Left lung (tissue), 10 donors: ENCODE results near the gene MSMO1. TPM values are rescaled to one million over a fixed set of nuclear protein-coding genes. Genes with fewer than 3 reads are reported as not detected.

Experiments
- ATAC-seq: fragments of 200-7000 bp; cut with Tn5 transposase; one replicate; pipeline ENCODE4 v1.9.1; 2020; ENCODE audit warnings: moderate library complexity
- DNase-seq, 4 donors: peaks; one replicate each; pipeline ENCODE4 v3.0.0-alpha.2; 2013 to 2020
- H3K27ac ChIP-seq, 2 donors: fragments of 200-600 bp; sonication (generic) in 1 of 2; one replicate each; pipeline versions ENCODE4 v1.5.0 to v1.8.0; 2020 to 2021
- H3K27me3 ChIP-seq, 2 donors: fragments of 200-600 bp; sonication (generic) in 1 of 2; one replicate each; pipeline versions ENCODE4 v1.5.0 to v1.8.0; 2020 to 2021
- H3K36me3 ChIP-seq, 2 donors: fragments of 200-600 bp; sonication (generic) in 1 of 2; one replicate each; pipeline versions ENCODE4 v1.5.0 to v1.8.0; 2020 to 2021
- H3K4me1 ChIP-seq, 2 donors: fragments of 200-600 bp; one replicate each; pipeline ENCODE4 v1.8.0; 2021
- H3K4me3 ChIP-seq, 2 donors: fragments of 200-600 bp; sonication (generic) in 1 of 2; one replicate each; pipeline versions ENCODE4 v1.5.0 to v1.8.0; 2020 to 2021; ENCODE audit warnings: mild to moderate bottlenecking in 1 of 2
- H3K9me3 ChIP-seq, 2 donors: fragments of 200-600 bp; sonication (generic) in 1 of 2; one replicate each; pipeline versions ENCODE4 v1.5.0 to v1.8.0; 2020 to 2021
- intact Hi-C, 2 donors: fragments of 100-400 bp; cut with DNase I; formaldehyde crosslinking; loops; one replicate each; pipeline versions ENCODE4 v1.11.2 to v1.14.2; 2022
- polyA plus RNA-seq, 6 donors: library from polyadenylated mRNA; unstranded; fragments of 120-200 nt; gene quantifications; one replicate each; pipeline ENCODE4 v1.2.1, GENCODE V29; 2013; ENCODE audit not compliant: insufficient read length in 6 of 6
- total RNA-seq, 2 donors: library from RNA; stranded (reverse); fragmentation: NEBNext Ultra II Directional; extraction: Animal tissue kit (Norgen Biotek cat#: 25700); gene quantifications; one replicate each; pipeline ENCODE4 v1.2.1, GENCODE V29; 2021
- TF ChIP-seq, protein P1 (sequence below), 2 donors: fragments of 200-600 bp; sonication (generic) in 1 of 2; IDR thresholded peaks; one replicate each; pipeline versions ENCODE4 v1.5.0 to v1.8.0; 2021; ENCODE audit warnings: antibody characterized with exemption in 2 of 2
- donor health status: DM: no; HTN: yes; CAD: no.
- donor health status: DM: no; HTN: no; CAD: no.

The MSMO1 gene
- total and polyA plus RNA-seq, 8 donors: 26.0 to 270 (median 34.4) TPM

DNA sequence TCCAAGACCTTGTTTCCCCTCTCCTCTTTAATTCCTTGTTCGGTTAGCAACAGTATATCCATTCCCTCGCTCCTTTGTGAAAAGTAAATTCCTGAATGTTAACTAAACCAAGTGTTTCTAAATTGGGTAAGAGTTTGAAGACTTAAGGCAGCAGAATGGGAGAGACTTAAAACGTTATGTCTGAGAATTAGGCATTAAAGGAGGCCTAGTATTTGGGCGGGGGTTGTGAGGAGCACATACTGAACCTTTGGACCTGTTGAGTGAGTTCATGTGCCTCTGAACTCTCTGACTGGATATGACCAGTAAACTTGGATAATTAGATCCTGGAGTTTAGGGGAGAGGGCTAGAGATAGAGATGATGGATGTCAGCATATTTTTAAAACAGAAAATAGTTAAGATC is 1.2 kb downstream of the MSMO1 start:
- Histone ChIP-seq H3K27me3 (no peaks in the 10 kb centered on the region), H3K9me3 (no peaks in the 10 kb centered on the region), H3K27ac (peak overlapping the region; percentile 87 to 88), H3K4me3 (peak overlapping the region; percentile 82 to 85), H3K36me3 (peaks cover 0 to 23% of the 10 kb centered on the region in 2 donors), H3K4me1 (peaks cover 0 to 53% of the 10 kb centered on the region in 2 donors)
- ATAC-seq (no peak), DNase-seq (no peak)
- intact Hi-C loops: no loop called here
- TF ChIP-seq, protein P1, sequence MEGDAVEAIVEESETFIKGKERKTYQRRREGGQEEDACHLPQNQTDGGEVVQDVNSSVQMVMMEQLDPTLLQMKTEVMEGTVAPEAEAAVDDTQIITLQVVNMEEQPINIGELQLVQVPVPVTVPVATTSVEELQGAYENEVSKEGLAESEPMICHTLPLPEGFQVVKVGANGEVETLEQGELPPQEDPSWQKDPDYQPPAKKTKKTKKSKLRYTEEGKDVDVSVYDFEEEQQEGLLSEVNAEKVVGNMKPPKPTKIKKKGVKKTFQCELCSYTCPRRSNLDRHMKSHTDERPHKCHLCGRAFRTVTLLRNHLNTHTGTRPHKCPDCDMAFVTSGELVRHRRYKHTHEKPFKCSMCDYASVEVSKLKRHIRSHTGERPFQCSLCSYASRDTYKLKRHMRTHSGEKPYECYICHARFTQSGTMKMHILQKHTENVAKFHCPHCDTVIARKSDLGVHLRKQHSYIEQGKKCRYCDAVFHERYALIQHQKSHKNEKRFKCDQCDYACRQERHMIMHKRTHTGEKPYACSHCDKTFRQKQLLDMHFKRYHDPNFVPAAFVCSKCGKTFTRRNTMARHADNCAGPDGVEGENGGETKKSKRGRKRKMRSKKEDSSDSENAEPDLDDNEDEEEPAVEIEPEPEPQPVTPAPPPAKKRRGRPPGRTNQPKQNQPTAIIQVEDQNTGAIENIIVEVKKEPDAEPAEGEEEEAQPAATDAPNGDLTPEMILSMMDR (IDR thresholded peaks at IDR 0.05): no peak

DNA sequence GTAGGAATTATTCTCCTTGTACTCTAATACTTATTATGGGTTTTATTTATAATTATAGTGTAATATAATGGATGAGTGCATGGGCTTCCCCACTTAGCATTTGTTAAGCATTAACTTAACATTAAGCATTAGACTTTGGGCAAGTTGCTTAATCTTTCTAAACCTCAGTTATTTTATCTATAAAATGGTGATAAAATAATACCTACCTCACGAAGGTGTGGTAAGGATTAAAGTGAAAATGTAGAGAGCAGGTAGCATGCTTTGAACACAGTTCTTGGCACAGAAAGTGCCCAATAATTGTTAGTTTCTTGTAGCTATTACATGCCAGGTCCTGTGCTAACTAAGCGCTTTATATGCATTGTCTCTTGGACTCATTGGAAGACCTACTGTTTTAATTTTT is 2.6 kb downstream of the MSMO1 start:
- Histone ChIP-seq H3K36me3 (peaks cover 0 to 27% of the 10 kb centered on the region in 2 donors), H3K27me3 (no peaks in the 10 kb centered on the region), H3K27ac (no peak overlapping the region), H3K4me1 (peaks cover 0 to 55% of the 10 kb centered on the region in 2 donors), H3K9me3 (no peaks in the 10 kb centered on the region), H3K4me3 (peak overlapping the region in 1 of 2 donors; percentile 82)
- ATAC-seq (no peak), DNase-seq (no peak)
- TF ChIP-seq, protein P1 (IDR thresholded peaks at IDR 0.05): no peak
- intact Hi-C loops: no loop called here

DNA sequence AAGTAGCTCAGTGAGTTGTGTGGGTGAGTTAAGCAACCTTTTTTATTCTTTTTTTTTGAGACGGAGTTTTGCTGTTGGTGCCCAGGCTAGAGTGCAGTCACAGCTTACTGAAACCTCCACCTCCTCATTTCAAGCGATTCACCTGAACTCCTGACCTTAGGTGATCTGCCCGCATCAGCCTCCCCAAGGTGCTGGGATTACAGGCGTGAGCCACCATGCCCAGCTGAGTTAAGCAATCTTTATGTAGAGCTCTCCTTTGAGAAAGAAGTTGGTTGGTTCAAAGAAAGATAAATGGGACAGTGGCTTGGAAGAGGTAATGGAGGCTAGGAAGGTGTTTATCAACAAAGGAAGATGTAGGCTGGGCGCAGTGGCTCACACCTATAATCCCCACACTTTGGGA is 3.2 kb downstream of the MSMO1 start:
- Histone ChIP-seq H3K27ac (no peak overlapping the region), H3K9me3 (no peaks in the 10 kb centered on the region), H3K4me3 (peak overlapping the region in 1 of 2 donors; percentile 82), H3K27me3 (no peaks in the 10 kb centered on the region), H3K36me3 (peaks cover 0 to 33% of the 10 kb centered on the region in 2 donors), H3K4me1 (peaks cover 0 to 52% of the 10 kb centered on the region in 2 donors)
- ATAC-seq (no peak), DNase-seq (no peak)
- TF ChIP-seq, protein P1 (IDR thresholded peaks at IDR 0.05): no peak
- intact Hi-C loops: no loop called here

DNA sequence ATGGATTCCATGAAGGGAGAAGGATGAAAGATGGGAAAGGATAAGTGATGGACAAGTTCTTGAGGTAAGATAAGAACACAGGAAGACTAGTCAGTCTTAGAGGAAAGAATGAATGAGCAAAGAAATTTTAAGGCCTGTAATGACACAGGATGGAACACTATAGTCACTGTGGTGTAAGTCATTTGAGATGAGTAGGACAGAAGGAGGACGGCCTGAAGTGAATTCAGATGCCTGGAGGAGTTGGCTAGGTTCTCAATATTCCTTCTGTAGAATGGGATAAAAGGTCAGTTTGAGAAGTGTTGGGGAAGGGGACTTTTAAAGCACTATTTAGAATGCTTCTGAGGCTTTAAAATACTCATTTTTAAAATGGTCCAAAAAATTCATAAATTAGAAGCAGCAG is 3.9 kb downstream of the MSMO1 start:
- peaks cover 0 to 45% of the 10 kb centered on the region in 2 donors for H3K4me1 ChIP-seq
- H3K27me3 ChIP-seq: no peaks in the 10 kb centered on the region
- peak overlapping the region in 1 of 2 donors; percentile 82 for H3K4me3 ChIP-seq
- no peak for DNase-seq
- ATAC-seq: no peak
- intact Hi-C loops: no loop called here
- TF ChIP-seq, protein P1 (IDR thresholded peaks at IDR 0.05): no peak
- no peaks in the 10 kb centered on the region for H3K9me3 ChIP-seq
- peaks cover 0 to 36% of the 10 kb centered on the region in 2 donors for H3K36me3 ChIP-seq
- H3K27ac ChIP-seq: no peak overlapping the region

DNA sequence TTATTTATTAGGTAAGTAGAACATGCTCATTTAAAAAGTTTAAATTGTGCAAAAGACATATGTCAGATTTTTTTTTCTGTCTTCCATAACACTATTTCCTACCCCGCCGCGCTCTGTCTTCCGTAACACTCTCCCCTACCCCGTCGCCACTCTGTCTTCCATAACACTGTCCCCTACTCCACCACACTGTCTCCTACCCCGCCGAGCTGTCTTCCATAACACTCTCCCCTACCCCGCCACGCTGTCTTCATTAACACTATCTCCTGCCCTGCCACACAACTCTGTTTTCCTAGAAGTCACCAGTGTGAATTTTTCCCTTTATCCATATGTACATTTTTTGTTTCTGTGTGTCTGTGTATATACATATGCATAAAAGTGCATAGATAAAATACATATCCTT is 4.4 kb downstream of the MSMO1 start:
- peak overlapping the region in 1 of 2 donors; percentile 82 for H3K4me3 ChIP-seq

More for the DNA sequence above, 4.4 kb downstream of the MSMO1 start:
- Histone ChIP-seq H3K9me3 (no peaks in the 10 kb centered on the region), H3K27me3 (no peaks in the 10 kb centered on the region), H3K27ac (no peak overlapping the region), H3K36me3 (peaks cover 0 to 40% of the 10 kb centered on the region in 2 donors), H3K4me1 (peaks cover 0 to 41% of the 10 kb centered on the region in 2 donors)
- ATAC-seq (no peak), DNase-seq (no peak)
- TF ChIP-seq, protein P1 (IDR thresholded peaks at IDR 0.05): no peak
- intact Hi-C loops: no loop called here
